HG02610 (cell line): ENCODE measurements around the gene CD163.
"Not testable (repeated sequence)": the region's sequence is repeated elsewhere in the genome, so short reads cannot be mapped to it uniquely, and the experiment has no call there.

Source experiments
- ATAC-seq: cut with Tn5 transposase; IDR thresholded peaks from one replicate; pipeline ENCODE4 v1.9.1; 2021; ENCODE audit warnings: mild to moderate bottlenecking, moderate library complexity; ENCODE audit not compliant: unreplicated experiment

The CD163 gene

GRCh38 chr12:7503686-7504415 lies at the start of gene CD163:
Gene CD163 (minus strand): TSS chr12:7503777. CDS start chr12:7503690, 87 bp downstream.
- no peak for ATAC-seq

DNA sequence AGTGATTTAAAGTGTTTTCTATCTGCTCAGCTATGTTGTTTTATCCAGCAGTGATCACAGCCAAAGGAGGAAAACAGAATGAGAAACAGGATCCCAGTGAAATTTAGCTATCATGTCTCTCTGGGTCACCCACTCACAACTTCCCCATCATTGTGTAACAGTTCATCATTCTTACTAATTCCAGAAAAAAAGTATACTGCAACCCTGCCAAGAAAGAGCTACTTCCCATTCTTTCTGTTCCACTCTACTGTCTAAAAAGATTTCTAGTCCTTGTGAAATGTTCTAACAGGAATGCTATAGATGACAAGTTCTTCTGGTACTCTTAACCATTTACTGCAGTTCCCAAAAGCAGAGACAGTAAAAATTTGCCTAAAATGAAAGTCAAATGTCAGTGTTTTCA lies 39.2 kb upstream of the CD163 start:
- ATAC-seq = no peak

GRCh38 chr12:7542046-7542445 lies 38.5 kb upstream of the CD163 start:
- ATAC-seq = no peak

DNA sequence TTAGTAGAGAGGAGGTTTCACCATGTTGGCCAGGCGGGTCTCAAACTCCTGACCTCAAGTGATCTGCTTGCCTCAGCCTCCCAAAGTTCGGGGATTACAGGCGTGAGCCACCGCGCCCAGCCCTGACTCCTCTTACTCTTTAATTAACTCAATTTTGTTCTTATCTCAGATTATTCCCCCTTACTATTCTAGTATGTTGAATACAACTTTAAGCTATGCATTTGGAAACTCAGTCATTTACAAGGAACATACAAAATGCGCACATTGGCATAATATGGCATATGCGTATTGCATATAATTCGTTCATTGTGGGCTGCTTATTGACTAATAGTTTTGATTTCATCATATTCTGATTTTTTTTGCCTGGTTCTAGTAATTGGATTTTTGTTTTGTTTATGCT lies 10.8 kb upstream of the CD163 start:
- no peak for ATAC-seq

GRCh38 chr12:7512553-7512952 lies 9.0 kb upstream of the CD163 start:
- ATAC-seq = no peak

GRCh38 chr12:7509793-7510470 lies 6.4 kb upstream of the CD163 start:
- not testable (repeated sequence) for ATAC-seq

DNA sequence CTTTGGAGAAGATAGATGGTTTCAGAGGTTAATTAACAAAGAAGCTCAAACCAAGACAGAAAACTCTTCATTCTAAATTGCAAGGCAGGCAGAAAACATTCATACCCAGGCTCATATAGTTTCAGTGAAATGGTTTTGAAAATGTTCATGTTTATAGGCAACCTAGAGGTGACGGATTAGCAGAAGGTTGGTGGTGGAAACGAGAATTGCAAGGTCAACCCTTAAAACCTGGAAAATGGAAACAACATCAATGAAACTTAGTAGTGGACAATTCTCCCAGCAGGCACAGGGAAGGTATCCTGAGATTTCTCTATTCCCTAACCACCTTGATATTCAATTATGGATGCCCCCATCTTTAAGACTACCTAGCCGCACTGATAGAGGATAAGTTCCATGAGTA lies 965 bp downstream of the CD163 start:
- no peak for ATAC-seq

DNA sequence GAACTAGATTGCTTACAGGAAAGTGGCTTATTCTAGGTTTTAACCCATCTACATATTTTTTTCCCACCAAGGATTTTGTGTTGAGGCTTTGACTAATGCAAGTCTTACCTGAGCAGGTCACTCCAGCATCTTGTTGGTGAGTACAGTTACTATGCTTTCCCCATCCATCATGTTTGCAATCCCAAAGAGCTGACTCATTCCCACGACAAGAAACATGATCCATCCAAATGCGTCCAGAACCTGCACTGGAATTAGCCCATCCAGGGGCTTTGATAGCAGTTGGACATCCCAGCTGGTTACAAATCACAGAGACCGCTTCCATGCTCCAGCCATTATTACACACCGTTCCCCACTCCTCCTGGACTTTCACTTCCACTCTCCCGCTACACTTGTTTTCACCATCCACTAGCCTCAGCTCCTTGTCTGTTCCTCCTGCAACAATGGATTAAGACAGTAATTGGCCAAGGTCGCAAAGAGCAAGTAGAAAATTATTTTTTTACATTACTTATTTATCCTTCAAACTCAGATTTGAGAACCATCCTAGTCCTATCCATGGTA lies 2.5 kb downstream of the CD163 start:
- no peak for ATAC-seq

- no peak for ATAC-seq
Observed at GRCh38 chr12:7499636-7500035, 3.9 kb downstream of the CD163 start.

DNA sequence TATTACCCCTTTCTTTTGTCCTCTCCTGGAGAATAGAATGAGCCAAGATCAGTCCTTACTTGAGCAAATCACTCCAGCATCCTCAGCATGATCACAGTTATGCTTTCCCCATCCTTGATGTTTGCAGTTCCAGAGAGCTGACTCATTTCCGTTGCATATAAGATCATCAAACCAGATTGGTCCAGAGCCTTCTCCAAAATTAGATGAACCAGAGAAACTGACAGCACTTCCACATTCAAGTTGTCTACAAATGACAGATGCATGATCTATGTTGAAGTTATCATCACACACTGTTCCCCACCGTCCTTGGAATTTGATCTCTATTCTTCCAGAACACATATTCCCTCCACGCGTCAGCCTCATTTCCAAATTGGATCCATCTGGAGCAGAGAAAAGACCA lies 4.8 kb downstream of the CD163 start:
- ATAC-seq = no peak

- no peak for ATAC-seq
Observed at GRCh38 chr12:7497661-7498060, 5.9 kb downstream of the CD163 start.

- no peak for ATAC-seq
Observed at GRCh38 chr12:7496451-7496850, 7.1 kb downstream of the CD163 start.

- ATAC-seq = no peak
Observed at GRCh38 chr12:7495136-7495535, 8.4 kb downstream of the CD163 start.

DNA sequence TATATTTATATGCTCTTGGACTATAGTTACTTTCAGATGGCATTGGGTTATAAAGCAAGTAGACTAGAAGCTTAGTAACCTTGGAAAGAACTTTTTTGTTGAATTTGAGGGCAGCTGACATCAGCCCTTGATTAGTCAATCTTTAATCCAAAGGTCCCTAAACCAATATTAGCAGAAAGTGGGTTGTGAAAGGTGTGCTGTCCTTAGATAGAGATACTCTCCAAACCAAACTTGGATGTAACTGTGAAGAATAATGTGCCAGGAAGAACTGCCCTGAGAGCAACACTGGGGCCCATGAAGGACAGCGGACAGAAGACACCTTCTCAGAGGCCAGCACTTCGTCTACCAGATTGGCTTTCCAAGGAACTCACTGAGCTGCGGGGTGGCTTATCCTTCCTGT lies 10.6 kb downstream of the CD163 start:
- no peak for ATAC-seq

- ATAC-seq = no peak
Observed at GRCh38 chr12:7486512-7486911, 17.1 kb downstream of the CD163 start.

GRCh38 chr12:7485095-7485494 lies 18.5 kb downstream of the CD163 start:
- ATAC-seq = no peak

DNA sequence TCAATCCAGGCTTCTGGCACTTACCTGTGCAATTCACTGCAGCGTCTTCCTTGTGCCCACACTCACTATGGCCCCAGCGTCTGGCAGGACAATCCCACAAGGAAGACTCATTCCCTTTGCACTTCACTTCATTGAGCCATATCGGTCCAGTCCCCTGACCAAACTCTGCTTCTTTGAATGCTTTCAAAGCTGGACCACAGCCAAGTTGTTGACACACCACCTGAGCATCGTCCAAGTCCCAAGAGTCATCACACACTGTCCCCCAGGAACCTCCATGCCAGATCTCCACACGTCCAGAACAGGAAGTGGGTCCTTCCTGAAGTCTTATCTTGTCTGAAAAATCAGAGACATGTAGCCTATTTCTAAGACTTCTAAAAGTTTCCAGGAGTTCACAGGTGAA lies 20.2 kb downstream of the CD163 start:
- no peak for ATAC-seq

GRCh38 chr12:7479771-7480170 lies 23.8 kb downstream of the CD163 start:
- ATAC-seq = no peak

- no peak for ATAC-seq
Observed at GRCh38 chr12:7472060-7472459, 31.5 kb downstream of the CD163 start.

DNA sequence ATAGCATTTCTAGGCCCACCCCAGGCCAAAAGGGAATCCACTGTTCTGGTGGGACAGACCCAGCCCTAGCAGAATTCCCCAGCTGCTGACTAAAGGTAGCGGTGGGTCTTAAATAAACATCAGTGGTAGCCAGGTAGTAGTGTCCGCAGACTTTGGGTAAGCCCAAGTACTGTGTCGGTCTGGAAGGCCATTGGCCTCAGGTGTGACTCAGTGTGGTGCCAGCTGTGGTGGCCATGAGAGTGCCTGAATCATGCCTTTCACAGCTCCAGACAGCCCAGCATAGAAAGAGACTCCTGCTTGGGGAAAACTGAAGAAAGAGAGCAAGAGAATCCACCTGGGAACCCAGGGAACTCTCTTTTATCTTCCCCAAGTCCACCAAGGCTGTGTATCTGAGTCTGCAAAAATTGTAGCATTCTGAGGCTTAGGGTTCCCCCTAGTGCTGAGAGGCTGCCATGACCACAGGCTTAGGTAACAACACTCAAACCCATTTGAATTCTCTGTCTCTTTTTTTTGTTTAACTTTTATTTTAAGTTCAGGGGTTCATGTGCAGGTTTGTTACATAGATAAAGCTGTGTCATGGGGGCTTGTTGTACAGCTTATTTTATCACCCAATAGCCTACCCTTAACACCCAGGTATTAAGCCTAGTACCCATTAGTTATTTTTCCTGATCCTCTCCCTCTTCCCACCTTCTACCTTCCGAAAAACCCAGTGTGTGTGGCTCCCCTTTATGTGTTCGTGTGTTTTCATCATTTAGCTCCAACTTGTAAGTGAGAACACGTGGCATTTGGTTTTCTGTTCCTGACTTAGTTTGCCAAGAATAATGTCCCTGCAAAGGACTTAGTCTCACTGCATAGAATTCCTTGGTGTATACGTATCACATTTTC lies 43.0 kb downstream of the CD163 start:
- ATAC-seq = no peak

DNA sequence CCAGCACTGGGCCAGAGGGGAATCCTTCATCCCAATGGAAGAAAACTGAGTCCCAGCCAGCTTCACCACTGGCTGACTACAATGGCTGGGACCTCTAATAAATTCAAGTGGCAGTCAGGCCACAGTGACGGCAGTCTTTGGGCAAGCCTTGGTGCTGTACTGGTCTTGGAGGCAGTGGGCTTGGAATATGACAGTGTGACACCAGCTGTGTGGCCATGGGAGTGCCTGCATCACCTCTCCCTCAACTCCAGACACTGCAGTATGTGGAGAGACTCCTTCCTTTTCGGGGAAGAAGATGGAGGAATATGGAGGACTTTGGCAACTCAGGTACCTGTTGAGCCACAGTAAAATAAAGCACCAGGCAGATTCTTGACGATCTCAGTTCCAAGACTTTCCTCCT lies 43.6 kb downstream of the CD163 start:
- no peak for ATAC-seq
